ENCODE data around the gene NXPH3. TPM values are rescaled to one million over a fixed set of nuclear protein-coding genes. Genes with fewer than 3 reads are reported as not detected.

NXPH3 gene
- total and polyA plus RNA-seq, 9 of the 15 experiments (the other 6 are each of a cell fraction or from before 2014, with no cell fraction given): 0.04 to 0.27 (median 0.07) TPM; not detected in 2

- peak in 1 of 2 experiments; percentile 10; a peak in 1 of 4 replicates for TF ChIP-seq UBTF (IDR thresholded peaks at IDR 0.05; ENCODE audit: borderline replicate concordance in 1 of 2, low read depth in 2 of 2, low read length in 2 of 2)
- TF ChIP-seq KLF6 (CRISPR knock-in tag; IDR thresholded peaks at IDR 0.05; ENCODE audit: borderline replicate concordance): no peak
- no peak for TF ChIP-seq ZBTB40 (IDR thresholded peaks at IDR 0.05)
- no peak for TF ChIP-seq ZBTB40 (CRISPR knock-in tag; IDR thresholded peaks at IDR 0.05)
- TF ChIP-seq ZNF253 (CRISPR knock-in tag; conservative IDR thresholded peaks at IDR 0.05): no peak
- TF ChIP-seq PHF8 (IDR thresholded peaks at IDR 0.05; ENCODE audit: borderline replicate concordance, low read length): peak; percentile 27; the same call in 1 of the 2 replicates
- TF ChIP-seq NUFIP1 (IDR thresholded peaks at IDR 0.05; ENCODE audit: partially characterized antibody): no peak
- no peak for TF ChIP-seq TAF1 (IDR thresholded peaks at IDR 0.05; ENCODE audit: control insufficient read depth, extremely low read depth, insufficient read depth, low read length, severe bottlenecking)
- peak; percentile 75; the same call in 1 of the 2 replicates for TF ChIP-seq ZC3H4 (CRISPR knock-in tag; IDR thresholded peaks at IDR 0.05; ENCODE audit: borderline replicate concordance)
- TF ChIP-seq FOXK1 (CRISPR knock-in tag; IDR thresholded peaks at IDR 0.05; ENCODE audit: borderline replicate concordance): no peak
- TF ChIP-seq ZBTB2 (IDR thresholded peaks at IDR 0.05): 0 out of 2 replicates have a peak, but pooled peaks have one; percentile 31
- 0 out of 4 replicates have a peak, but pooled peaks of 1 of the 2 experiments have one; percentile 7 for TF ChIP-seq NRF1 (conservative IDR thresholded peaks at IDR 0.05 in 1 of 2, IDR thresholded peaks at IDR 0.05 in 1 of 2)
Measured at GRCh38 chr17:49576917-49577649, 1.4 kb downstream of the NXPH3 start (continued).

Measured in K562 (cell line).